Measurements from ENCODE around the gene ADAMTS20. TPM values are rescaled to one million over a fixed set of nuclear protein-coding genes. Genes with fewer than 3 reads are reported as not detected.

The ADAMTS20 gene
- total RNA-seq (not detected), polyA plus RNA-seq (not detected)

GRCh38 chr12:43551971-43552559 is at the start of gene ADAMTS20:
Gene ADAMTS20 (minus strand): TSS chr12:43552203. CDS start chr12:43551921, 282 bp downstream.
- ATAC-seq (ENCODE audit: low read depth in 2 of 2) = no peak

GRCh38 chr12:43599708-43600107 is 47.7 kb upstream of the ADAMTS20 start:
- DNase-seq (no peak), ATAC-seq (ENCODE audit: low read depth in 2 of 2) (no peak)
- Histone ChIP-seq H3K36me3 (ENCODE audit: control insufficient read depth, insufficient read depth, low read length) (no peaks in the 10 kb centered on the region), H3K27ac (ENCODE audit: insufficient read depth, low read length, poor library complexity, severe bottlenecking) (no peak overlapping the region), H3K4me1 (ENCODE audit: control insufficient read depth, insufficient read depth, low read length, poor library complexity, severe bottlenecking) (no peaks in the 10 kb centered on the region), H3K27me3 (ENCODE audit: control insufficient read depth, insufficient read depth, low read length) (no peaks in the 10 kb centered on the region), H3K4me3 (ENCODE audit: low read depth, low read length) (no peak overlapping the region), H3K9me3 (ENCODE audit: control insufficient read depth in 2 of 2, low read length in 2 of 2) (no peaks in the 10 kb centered on the region)
- Mint-ChIP-seq H3K4me1 (no peaks in the 10 kb centered on the region), H3K27me3 (no peaks in the 10 kb centered on the region), H3K27ac (no peak overlapping the region), H3K36me3 (no peaks in the 10 kb centered on the region), H3K4me3 (no peak overlapping the region), H3K9me3 (peaks cover 0 to 4% (median 0%) of the 10 kb centered on the region in 7 donors)

More at GRCh38 chr12:43551971-43552559, at the start of gene ADAMTS20:
- H3K4me1 ChIP-seq (ENCODE audit: control insufficient read depth, insufficient read depth, low read length, poor library complexity, severe bottlenecking) = no peaks in the 10 kb centered on the region
- H3K4me3 Mint-ChIP-seq = peak within 1 kb of the TSS in 1 of 4 donors; percentile 35
- peaks cover 0 to 5% (median 0%) of the 10 kb centered on the region in 4 donors for H3K4me1 Mint-ChIP-seq
- no peaks in the 10 kb centered on the region for H3K36me3 Mint-ChIP-seq
- no peaks in the 10 kb centered on the region for H3K27me3 ChIP-seq (ENCODE audit: control insufficient read depth, insufficient read depth, low read length)
- H3K27ac Mint-ChIP-seq = no peak within 1 kb of the TSS
- H3K27ac ChIP-seq (ENCODE audit: insufficient read depth, low read length, poor library complexity, severe bottlenecking) = no peak within 1 kb of the TSS
- H3K9me3 ChIP-seq (ENCODE audit: control insufficient read depth in 2 of 2, low read length in 2 of 2) = peaks cover 10 to 14% of the 10 kb centered on the region in 2 experiments
- H3K27me3 Mint-ChIP-seq = peaks cover 17% of the 10 kb centered on the region
- no peak for DNase-seq
- peaks cover 0 to 17% (median 10%) of the 10 kb centered on the region in 7 donors for H3K9me3 Mint-ChIP-seq
- no peaks in the 10 kb centered on the region for H3K36me3 ChIP-seq (ENCODE audit: control insufficient read depth, insufficient read depth, low read length)
- H3K4me3 ChIP-seq (ENCODE audit: low read depth, low read length) = no peak within 1 kb of the TSS

- ATAC-seq (ENCODE audit: low read depth in 2 of 2) = no peak
- no peaks in the 10 kb centered on the region for H3K36me3 Mint-ChIP-seq
- Histone ChIP-seq H3K27me3 (ENCODE audit: control insufficient read depth, insufficient read depth, low read length) (no peaks in the 10 kb centered on the region), H3K36me3 (ENCODE audit: control insufficient read depth, insufficient read depth, low read length) (no peaks in the 10 kb centered on the region), H3K4me1 (ENCODE audit: control insufficient read depth, insufficient read depth, low read length, poor library complexity, severe bottlenecking) (no peaks in the 10 kb centered on the region), H3K9me3 (ENCODE audit: control insufficient read depth in 2 of 2, low read length in 2 of 2) (no peaks in the 10 kb centered on the region), H3K4me3 (ENCODE audit: low read depth, low read length) (no peak overlapping the region), H3K27ac (ENCODE audit: insufficient read depth, low read length, poor library complexity, severe bottlenecking) (no peak overlapping the region)
- no peaks in the 10 kb centered on the region for H3K27me3 Mint-ChIP-seq
- H3K4me3 Mint-ChIP-seq = no peak overlapping the region
- no peak overlapping the region for H3K27ac Mint-ChIP-seq
- peaks cover 0 to 4% (median 0%) of the 10 kb centered on the region in 7 donors for H3K9me3 Mint-ChIP-seq
- no peak for DNase-seq
- H3K4me1 Mint-ChIP-seq = no peaks in the 10 kb centered on the region
These were observed 47.1 kb upstream of the ADAMTS20 start for GRCh38 chr12:43599066-43599465.

- no peaks in the 10 kb centered on the region for H3K4me1 ChIP-seq (ENCODE audit: control insufficient read depth, insufficient read depth, low read length, poor library complexity, severe bottlenecking)
- no peaks in the 10 kb centered on the region for H3K9me3 ChIP-seq (ENCODE audit: control insufficient read depth in 2 of 2, low read length in 2 of 2)
- Mint-ChIP-seq H3K27ac (no peak overlapping the region), H3K4me1 (no peaks in the 10 kb centered on the region), H3K27me3 (no peaks in the 10 kb centered on the region), H3K9me3 (peaks cover 0 to 3% (median 0%) of the 10 kb centered on the region in 7 donors), H3K4me3 (no peak overlapping the region), H3K36me3 (no peaks in the 10 kb centered on the region)
- no peak overlapping the region for H3K27ac ChIP-seq (ENCODE audit: insufficient read depth, low read length, poor library complexity, severe bottlenecking)
- H3K27me3 ChIP-seq (ENCODE audit: control insufficient read depth, insufficient read depth, low read length) = no peaks in the 10 kb centered on the region
- DNase-seq (no peak), ATAC-seq (ENCODE audit: low read depth in 2 of 2) (no peak)
- no peak overlapping the region for H3K4me3 ChIP-seq (ENCODE audit: low read depth, low read length)
- H3K36me3 ChIP-seq (ENCODE audit: control insufficient read depth, insufficient read depth, low read length) = no peaks in the 10 kb centered on the region
These were observed 38.3 kb upstream of the ADAMTS20 start for GRCh38 chr12:43590307-43590706.

GRCh38 chr12:43586646-43587245 is 34.7 kb upstream of the ADAMTS20 start:
- Mint-ChIP-seq H3K4me3 (no peak overlapping the region), H3K4me1 (no peaks in the 10 kb centered on the region), H3K27me3 (no peaks in the 10 kb centered on the region), H3K36me3 (no peaks in the 10 kb centered on the region), H3K9me3 (peaks cover 0 to 9% (median 0%) of the 10 kb centered on the region in 7 donors), H3K27ac (no peak overlapping the region)
- Histone ChIP-seq H3K27ac (ENCODE audit: insufficient read depth, low read length, poor library complexity, severe bottlenecking) (no peak overlapping the region), H3K36me3 (ENCODE audit: control insufficient read depth, insufficient read depth, low read length) (no peaks in the 10 kb centered on the region), H3K9me3 (ENCODE audit: control insufficient read depth in 2 of 2, low read length in 2 of 2) (no peaks in the 10 kb centered on the region), H3K4me1 (ENCODE audit: control insufficient read depth, insufficient read depth, low read length, poor library complexity, severe bottlenecking) (no peaks in the 10 kb centered on the region), H3K4me3 (ENCODE audit: low read depth, low read length) (no peak overlapping the region), H3K27me3 (ENCODE audit: control insufficient read depth, insufficient read depth, low read length) (no peaks in the 10 kb centered on the region)
- ATAC-seq (ENCODE audit: low read depth in 2 of 2) = no peak
- no peak for DNase-seq

- Mint-ChIP-seq H3K27me3 (no peaks in the 10 kb centered on the region), H3K9me3 (peaks cover 0 to 9% (median 0%) of the 10 kb centered on the region in 7 donors), H3K36me3 (no peaks in the 10 kb centered on the region), H3K4me3 (no peak overlapping the region), H3K27ac (no peak overlapping the region), H3K4me1 (no peaks in the 10 kb centered on the region)
- Histone ChIP-seq H3K4me1 (ENCODE audit: control insufficient read depth, insufficient read depth, low read length, poor library complexity, severe bottlenecking) (no peaks in the 10 kb centered on the region), H3K9me3 (ENCODE audit: control insufficient read depth in 2 of 2, low read length in 2 of 2) (no peaks in the 10 kb centered on the region), H3K36me3 (ENCODE audit: control insufficient read depth, insufficient read depth, low read length) (no peaks in the 10 kb centered on the region), H3K27ac (ENCODE audit: insufficient read depth, low read length, poor library complexity, severe bottlenecking) (no peak overlapping the region), H3K27me3 (ENCODE audit: control insufficient read depth, insufficient read depth, low read length) (no peaks in the 10 kb centered on the region), H3K4me3 (ENCODE audit: low read depth, low read length) (no peak overlapping the region)
- no peak for DNase-seq
- ATAC-seq (ENCODE audit: low read depth in 2 of 2) = no peak
These were observed 33.7 kb upstream of the ADAMTS20 start for GRCh38 chr12:43585676-43586075.

- Mint-ChIP-seq H3K27ac (no peak overlapping the region), H3K27me3 (no peaks in the 10 kb centered on the region), H3K4me3 (no peak overlapping the region), H3K4me1 (no peaks in the 10 kb centered on the region), H3K36me3 (no peaks in the 10 kb centered on the region), H3K9me3 (peaks cover 0 to 6% (median 0%) of the 10 kb centered on the region in 7 donors)
- Histone ChIP-seq H3K4me3 (ENCODE audit: low read depth, low read length) (no peak overlapping the region), H3K36me3 (ENCODE audit: control insufficient read depth, insufficient read depth, low read length) (no peaks in the 10 kb centered on the region), H3K9me3 (ENCODE audit: control insufficient read depth in 2 of 2, low read length in 2 of 2) (no peaks in the 10 kb centered on the region), H3K27me3 (ENCODE audit: control insufficient read depth, insufficient read depth, low read length) (no peaks in the 10 kb centered on the region), H3K4me1 (ENCODE audit: control insufficient read depth, insufficient read depth, low read length, poor library complexity, severe bottlenecking) (no peaks in the 10 kb centered on the region), H3K27ac (ENCODE audit: insufficient read depth, low read length, poor library complexity, severe bottlenecking) (no peak overlapping the region)
- no peak for ATAC-seq (ENCODE audit: low read depth in 2 of 2)
- DNase-seq = no peak
These were observed 28.6 kb upstream of the ADAMTS20 start for GRCh38 chr12:43580601-43581000.

- Mint-ChIP-seq H3K27me3 (no peaks in the 10 kb centered on the region), H3K4me3 (no peak overlapping the region), H3K27ac (no peak overlapping the region), H3K36me3 (no peaks in the 10 kb centered on the region), H3K9me3 (peaks cover 0 to 9% (median 0%) of the 10 kb centered on the region in 7 donors), H3K4me1 (no peaks in the 10 kb centered on the region)
- Histone ChIP-seq H3K4me1 (ENCODE audit: control insufficient read depth, insufficient read depth, low read length, poor library complexity, severe bottlenecking) (no peaks in the 10 kb centered on the region), H3K9me3 (ENCODE audit: control insufficient read depth in 2 of 2, low read length in 2 of 2) (no peaks in the 10 kb centered on the region), H3K27ac (ENCODE audit: insufficient read depth, low read length, poor library complexity, severe bottlenecking) (no peak overlapping the region), H3K36me3 (ENCODE audit: control insufficient read depth, insufficient read depth, low read length) (no peaks in the 10 kb centered on the region), H3K4me3 (ENCODE audit: low read depth, low read length) (no peak overlapping the region), H3K27me3 (ENCODE audit: control insufficient read depth, insufficient read depth, low read length) (no peaks in the 10 kb centered on the region)
- ATAC-seq (ENCODE audit: low read depth in 2 of 2) (no peak), DNase-seq (no peak)
These were observed 27.2 kb upstream of the ADAMTS20 start for GRCh38 chr12:43579206-43579605.
